Activated T-helper 17 cell treated with anti-CD3 and anti-CD28 coated beads, Interleukin-2, amount 50 U/mL, for 72 hours (primary cell): ENCODE results near the gene LCAT. TPM values are rescaled to one million over a fixed set of nuclear protein-coding genes. Genes with fewer than 3 reads are reported as not detected.
A peak's percentile ranks its signal among the peaks of the same experiment; 100 is the strongest.
"Not testable (repeated sequence)": the region's sequence is repeated elsewhere in the genome, so short reads cannot be mapped to it uniquely, and the experiment has no call there.

Experiments used
- ATAC-seq: fragments of 150-1000 bp; cut with Tn5 transposase; replicated peaks from 2 replicates; pipeline ENCODE4 v1.10.0; 2021; ENCODE audit warnings: mild to moderate bottlenecking, moderate library complexity
- H3K27ac Mint-ChIP-seq: one replicate; pipeline ENCODE4 v1.8.0; 2022; ENCODE audit warnings: mixed read lengths
- H3K27me3 Mint-ChIP-seq: one replicate; pipeline ENCODE4 v1.8.0; 2022; ENCODE audit warnings: mixed read lengths
- H3K36me3 Mint-ChIP-seq: one replicate; pipeline ENCODE4 v1.8.0; 2022; ENCODE audit warnings: low read depth, mild to moderate bottlenecking, mixed read lengths
- H3K4me1 Mint-ChIP-seq: one replicate; pipeline ENCODE4 v1.8.0; 2022; ENCODE audit warnings: mixed read lengths
- H3K4me3 Mint-ChIP-seq: one replicate; pipeline ENCODE4 v1.8.0; 2022; ENCODE audit warnings: mild to moderate bottlenecking, mixed read lengths
- H3K9me3 Mint-ChIP-seq: one replicate; pipeline ENCODE4 v1.8.0; 2022; ENCODE audit warnings: mixed read lengths
- total RNA-seq, 2 donors: library from RNA; stranded (reverse); gene quantifications; one replicate each; pipeline ENCODE4 v1.2.3, GENCODE V29; 2022

LCAT gene
- total RNA-seq, 2 donors from 2014 or later, result 15.0 to 19.1 TPM

DNA sequence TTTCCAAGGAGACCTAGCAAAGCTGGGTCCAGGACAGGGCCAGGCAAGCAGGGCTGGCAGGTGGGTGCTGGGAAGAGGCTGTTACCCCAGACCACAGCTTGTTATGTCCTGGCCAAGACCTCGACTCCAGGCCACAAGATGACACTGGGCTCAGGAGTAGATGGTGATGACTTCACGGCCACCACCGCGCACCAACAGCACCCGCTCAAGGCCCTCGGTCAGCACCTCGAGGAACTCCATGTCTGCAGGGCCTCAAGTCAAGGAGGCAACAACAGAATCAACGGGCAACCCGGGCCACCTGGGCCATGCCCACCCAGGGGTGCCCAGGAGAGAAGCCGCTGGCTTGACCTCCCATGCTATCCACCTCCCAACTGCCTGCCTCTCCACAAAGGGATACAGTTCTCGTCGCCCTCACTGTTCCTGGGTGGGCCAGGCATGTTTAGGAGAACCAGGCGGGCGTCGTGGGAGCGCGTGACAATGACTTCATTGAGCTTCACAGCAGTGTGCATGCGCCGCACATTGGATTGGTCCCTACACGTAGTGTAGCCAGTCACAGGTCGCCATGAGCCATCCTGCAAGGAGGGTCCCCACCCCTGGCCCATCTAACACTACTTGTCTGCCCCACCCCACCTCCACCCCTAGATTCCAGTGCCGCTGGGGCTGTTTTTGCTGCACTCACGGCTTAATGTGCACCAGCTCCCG is 921 bp upstream of the LCAT start:
- no peak overlapping the region for H3K4me3 Mint-ChIP-seq
- H3K9me3 Mint-ChIP-seq, result no peaks in the 10 kb centered on the region
- no peak for ATAC-seq
- no peak overlapping the region for H3K27ac Mint-ChIP-seq
- H3K27me3 Mint-ChIP-seq, result no peaks in the 10 kb centered on the region
- peaks cover 15% of the 10 kb centered on the region for H3K36me3 Mint-ChIP-seq
- peaks cover 10% of the 10 kb centered on the region for H3K4me1 Mint-ChIP-seq

GRCh38 chr16:67943256-67943618 is 683 bp downstream of the LCAT start:
- no peak for ATAC-seq
- H3K36me3 Mint-ChIP-seq, result peaks cover 18% of the 10 kb centered on the region
- no peaks in the 10 kb centered on the region for H3K27me3 Mint-ChIP-seq
- H3K27ac Mint-ChIP-seq, result no peak overlapping the region
- H3K9me3 Mint-ChIP-seq, result no peaks in the 10 kb centered on the region
- H3K4me3 Mint-ChIP-seq, result no peak overlapping the region
- H3K4me1 Mint-ChIP-seq, result peaks cover 10% of the 10 kb centered on the region

DNA sequence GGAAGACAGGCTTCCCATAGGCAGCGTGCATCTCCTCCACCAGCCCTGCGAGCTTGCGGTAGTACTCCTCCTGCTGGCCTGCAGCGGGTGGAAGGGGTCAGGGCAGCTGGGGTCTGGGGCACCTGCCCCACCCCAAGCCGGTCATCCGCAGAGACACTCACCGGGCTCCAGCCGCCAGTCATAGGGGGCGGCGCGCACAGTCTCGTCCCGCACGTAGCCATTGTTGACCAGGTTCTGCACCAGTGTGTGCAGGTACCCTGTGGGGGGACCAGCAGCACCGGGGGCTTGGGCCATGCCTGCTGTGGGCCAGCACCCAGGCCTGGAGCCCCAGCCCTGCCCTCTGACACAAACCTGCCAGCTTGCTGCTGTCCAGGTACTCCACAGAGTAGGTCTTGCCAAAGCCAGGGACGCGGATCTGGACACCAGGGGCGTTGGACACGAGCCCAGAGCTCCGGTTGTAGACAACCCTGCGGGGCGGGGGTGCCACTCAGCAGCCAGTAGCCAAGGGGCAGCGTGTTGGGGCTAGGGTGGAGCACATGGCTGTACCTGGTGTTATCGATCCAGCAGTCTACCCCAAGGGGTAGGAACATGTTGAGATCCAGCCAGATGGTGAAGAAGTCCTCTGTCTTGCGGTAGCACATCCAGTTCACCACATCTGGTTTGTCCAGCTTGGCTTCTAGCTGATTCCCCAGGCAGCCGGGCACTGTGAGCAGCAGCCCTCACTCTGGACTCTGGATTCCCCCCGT is 1.2 kb downstream of the LCAT start:
- no peak for ATAC-seq
- Mint-ChIP-seq H3K4me3 (no peak overlapping the region), H3K9me3 (no peaks in the 10 kb centered on the region), H3K27ac (peak overlapping the region; percentile 56), H3K36me3 (peaks cover 14% of the 10 kb centered on the region), H3K27me3 (no peaks in the 10 kb centered on the region), H3K4me1 (peaks cover 7% of the 10 kb centered on the region)

DNA sequence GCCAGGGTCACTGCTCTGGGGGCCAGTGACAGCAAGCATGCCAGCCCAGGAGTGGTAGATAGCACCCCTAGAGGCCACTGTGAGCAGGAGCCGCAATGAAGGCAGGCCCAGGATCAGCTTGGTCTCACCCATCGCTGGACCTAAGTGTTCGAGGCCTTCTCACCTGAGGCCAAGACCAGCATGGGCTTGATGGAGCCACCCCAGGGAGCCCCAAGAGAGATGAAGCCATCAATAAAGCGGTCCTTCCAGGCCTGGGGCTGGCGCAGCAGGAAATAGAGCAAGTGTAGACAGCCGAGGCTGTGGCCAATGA is 1.8 kb downstream of the LCAT start:
- Mint-ChIP-seq H3K4me1 (peaks cover 11% of the 10 kb centered on the region), H3K4me3 (no peak overlapping the region), H3K27ac (peak overlapping the region; percentile 56), H3K36me3 (peaks cover 16% of the 10 kb centered on the region), H3K9me3 (no peaks in the 10 kb centered on the region), H3K27me3 (no peaks in the 10 kb centered on the region)
- peak; percentile 61 for ATAC-seq

GRCh38 chr16:67941469-67942199 is 2.3 kb downstream of the LCAT start:
- no peak for ATAC-seq
- Mint-ChIP-seq H3K4me1 (peaks cover 12% of the 10 kb centered on the region), H3K36me3 (peaks cover 21% of the 10 kb centered on the region), H3K27me3 (no peaks in the 10 kb centered on the region), H3K9me3 (no peaks in the 10 kb centered on the region), H3K4me3 (no peak overlapping the region), H3K27ac (peak overlapping the region; percentile 56)

GRCh38 chr16:67940446-67941089 is 3.4 kb downstream of the LCAT start:
- Mint-ChIP-seq H3K36me3 (peaks cover 24% of the 10 kb centered on the region), H3K9me3 (no peaks in the 10 kb centered on the region), H3K4me1 (peaks cover 12% of the 10 kb centered on the region), H3K4me3 (peak overlapping the region; percentile 48), H3K27me3 (no peaks in the 10 kb centered on the region), H3K27ac (no peak overlapping the region)
- no peak for ATAC-seq

GRCh38 chr16:67939507-67940445 is 4.1 kb downstream of the LCAT start:
- peaks cover 18% of the 10 kb centered on the region for H3K4me1 Mint-ChIP-seq
- no peak for ATAC-seq

DNA sequence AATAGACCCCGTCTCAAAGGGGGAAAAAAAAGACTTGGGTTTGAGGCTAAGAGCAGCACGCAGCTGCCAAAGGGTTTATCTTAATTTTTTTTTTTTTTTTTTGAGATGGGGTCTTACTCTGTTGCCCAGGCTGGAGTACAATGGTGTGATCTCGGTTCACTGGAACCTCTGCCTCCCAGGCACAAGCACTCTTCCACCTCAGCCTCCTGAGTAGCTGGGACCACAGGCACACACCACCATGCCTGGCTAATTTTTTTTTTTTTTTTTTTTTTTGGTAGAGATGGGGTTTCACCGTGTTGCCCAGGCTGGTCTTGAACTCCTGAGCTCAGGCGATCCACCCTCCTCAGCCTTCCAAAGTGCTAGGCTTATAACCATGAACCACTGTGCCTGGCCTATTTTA is 6.2 kb downstream of the LCAT start:
- ATAC-seq, H3K27me3 Mint-ChIP-seq, H3K9me3 Mint-ChIP-seq: not testable (repeated sequence)
- peak overlapping the region; percentile 81 for H3K4me3 Mint-ChIP-seq
- peaks cover 53% of the 10 kb centered on the region for H3K36me3 Mint-ChIP-seq
- peaks cover 18% of the 10 kb centered on the region for H3K4me1 Mint-ChIP-seq
- H3K27ac Mint-ChIP-seq, result peak overlapping the region; percentile 99

More at GRCh38 chr16:67939507-67940445, 4.1 kb downstream of the LCAT start:
- no peaks in the 10 kb centered on the region for H3K9me3 Mint-ChIP-seq
- H3K27me3 Mint-ChIP-seq, result no peaks in the 10 kb centered on the region
- H3K4me3 Mint-ChIP-seq, result peak overlapping the region; percentile 48
- peaks cover 32% of the 10 kb centered on the region for H3K36me3 Mint-ChIP-seq
- H3K27ac Mint-ChIP-seq, result no peak overlapping the region

- Mint-ChIP-seq H3K4me1 (peaks cover 18% of the 10 kb centered on the region), H3K36me3 (peaks cover 60% of the 10 kb centered on the region), H3K4me3 (peak overlapping the region; percentile 81)
These were observed 6.9 kb downstream of the LCAT start for GRCh38 chr16:67936880-67937605.

DNA sequence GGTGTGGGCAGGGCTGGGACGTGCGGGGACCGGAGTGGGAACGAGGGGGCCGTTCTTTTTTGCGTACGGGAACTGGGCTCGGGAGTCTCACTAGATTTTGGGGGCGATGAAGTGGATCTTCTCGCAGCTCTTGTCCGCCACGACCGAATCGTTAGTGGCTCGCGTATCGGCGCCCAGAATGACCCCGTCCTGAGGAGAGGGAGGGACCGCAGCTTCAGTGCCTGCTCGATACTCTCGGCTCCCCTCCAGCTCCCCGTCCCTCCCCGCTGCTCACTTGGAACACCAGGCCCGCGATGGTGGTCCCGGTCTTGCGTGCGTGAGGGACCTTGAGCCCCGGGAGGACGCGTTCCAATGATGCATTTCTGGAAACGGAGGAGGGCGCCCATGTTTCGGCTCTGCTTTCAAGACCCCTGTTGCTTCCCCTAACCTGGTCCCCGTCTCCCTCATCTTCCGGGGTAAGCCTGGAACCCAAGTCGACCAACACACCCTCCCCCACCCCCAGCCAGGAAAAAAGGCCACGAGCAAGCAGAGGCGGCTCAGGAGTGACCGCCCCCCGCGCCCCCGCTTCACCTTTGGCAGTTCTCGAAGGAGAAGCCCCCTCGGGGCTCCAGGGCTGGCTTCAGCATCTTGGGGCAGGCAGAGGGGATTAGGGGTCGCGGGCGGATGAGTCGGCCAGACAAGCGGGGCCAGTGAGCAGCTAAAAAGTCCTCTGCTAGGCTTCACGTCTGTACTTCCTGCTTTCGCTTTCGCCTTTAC is 7.6 kb downstream of the LCAT start, which contains the start of gene PSMB10:
Gene PSMB10 (minus strand): TSS at position 727 of the 756 bp plus-strand sequence. CDS start 101 bp downstream, at position 626.
- peaks cover 63% of the 10 kb centered on the region for H3K36me3 Mint-ChIP-seq

More at GRCh38 chr16:67936880-67937605, 6.9 kb downstream of the LCAT start:
- H3K27ac Mint-ChIP-seq, result peak overlapping the region; percentile 99
- no peaks in the 10 kb centered on the region for H3K27me3 Mint-ChIP-seq
- ATAC-seq, result peak; percentile 63
- H3K9me3 Mint-ChIP-seq, result no peaks in the 10 kb centered on the region

DNA sequence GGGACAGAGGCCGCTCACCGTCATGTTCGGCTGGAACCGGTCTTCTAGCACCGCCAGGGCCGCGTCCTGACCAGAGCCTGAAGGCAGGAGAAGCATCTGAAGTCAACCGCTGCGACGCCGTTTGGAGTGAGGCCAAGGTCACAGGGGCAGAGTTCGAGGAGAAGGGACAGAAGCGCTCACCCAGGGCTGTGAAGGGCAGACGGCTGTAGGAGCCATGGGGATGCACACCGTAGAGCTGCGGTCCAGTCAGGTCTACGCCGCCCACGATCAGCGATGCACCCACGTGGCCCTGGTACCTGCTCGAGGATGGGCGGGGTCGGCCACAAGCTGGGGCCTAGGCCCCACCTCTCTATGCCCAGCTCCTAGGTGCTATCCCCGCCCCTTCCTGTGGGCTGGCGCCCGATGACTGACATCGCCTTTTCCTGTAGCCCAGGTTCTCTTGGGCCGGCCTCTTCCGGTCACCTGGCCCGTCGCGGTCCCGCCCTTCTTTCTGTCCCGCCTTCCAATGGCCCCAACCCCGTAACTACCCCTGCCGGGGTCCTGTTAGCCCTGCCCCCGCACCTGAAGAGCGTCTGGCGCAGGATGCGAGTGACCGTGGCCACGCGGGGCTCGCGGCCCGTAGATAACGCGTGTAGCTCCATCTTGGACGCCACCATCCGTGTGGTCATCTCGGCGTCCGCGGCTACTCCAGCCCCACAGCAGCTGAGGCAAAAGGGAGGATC is 8.4 kb downstream of the LCAT start:
- Mint-ChIP-seq H3K4me3 (peak overlapping the region; percentile 81), H3K27ac (peak overlapping the region; percentile 99), H3K4me1 (peaks cover 18% of the 10 kb centered on the region), H3K9me3 (no peaks in the 10 kb centered on the region), H3K27me3 (no peaks in the 10 kb centered on the region), H3K36me3 (peaks cover 67% of the 10 kb centered on the region)
- peak; percentile 96 for ATAC-seq

More for the DNA sequence above, 7.6 kb downstream of the LCAT start, which contains the start of gene PSMB10:
- Mint-ChIP-seq H3K4me1 (peaks cover 18% of the 10 kb centered on the region), H3K27me3 (no peaks in the 10 kb centered on the region), H3K9me3 (no peaks in the 10 kb centered on the region), H3K4me3 (peak within 1 kb of the TSS; percentile 81), H3K27ac (peak within 1 kb of the TSS; percentile 99)
- ATAC-seq, result peak; percentile 3

DNA sequence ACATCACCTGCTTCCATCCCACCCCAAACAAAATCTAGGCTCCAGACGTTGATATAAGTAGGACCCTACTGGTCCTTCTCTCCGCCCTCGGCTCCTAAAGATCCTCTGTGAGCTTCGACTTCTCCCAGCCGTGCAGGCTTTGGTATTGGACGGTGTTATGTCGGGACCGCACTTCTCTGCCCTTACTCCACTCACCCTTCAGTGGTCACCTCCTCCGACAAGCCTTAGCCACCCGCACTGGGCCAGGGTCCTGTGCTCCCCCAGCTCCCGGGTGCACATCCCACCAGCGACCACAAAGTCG is 8.9 kb downstream of the LCAT start:
- H3K4me1 Mint-ChIP-seq, result peaks cover 15% of the 10 kb centered on the region
- H3K9me3 Mint-ChIP-seq, result no peaks in the 10 kb centered on the region
- no peaks in the 10 kb centered on the region for H3K27me3 Mint-ChIP-seq
- peak overlapping the region; percentile 99 for H3K27ac Mint-ChIP-seq
- H3K4me3 Mint-ChIP-seq, result peak overlapping the region; percentile 81
- no peak for ATAC-seq
- peaks cover 73% of the 10 kb centered on the region for H3K36me3 Mint-ChIP-seq
